ENCODE measurements around the gene PHPT1.
"Not testable (repeated sequence)": the region's sequence is repeated elsewhere in the genome, so short reads cannot be mapped to it uniquely, and the experiment has no call there.

The PHPT1 gene

GRCh38 chr9:136823136-136824046 lies 25.8 kb upstream of the PHPT1 start:
- no peak for DNase-seq

- no peak for DNase-seq
These were observed 24.5 kb upstream of the PHPT1 start for GRCh38 chr9:136824496-136825225.

- no peak for DNase-seq
These were observed 23.7 kb upstream of the PHPT1 start for GRCh38 chr9:136825295-136826187.

- no peak for DNase-seq
These were observed 23.0 kb upstream of the PHPT1 start for GRCh38 chr9:136826188-136826541.

- no peak for DNase-seq
These were observed 22.3 kb upstream of the PHPT1 start for GRCh38 chr9:136826703-136827582.

- DNase-seq, result no peak
These were observed 21.3 kb upstream of the PHPT1 start for GRCh38 chr9:136827794-136828473.

- no peak for DNase-seq
These were observed 20.6 kb upstream of the PHPT1 start for GRCh38 chr9:136828474-136829140.

- no peak for DNase-seq
These were observed 19.8 kb upstream of the PHPT1 start for GRCh38 chr9:136829412-136829811.

GRCh38 chr9:136829981-136830885 lies 19.0 kb upstream of the PHPT1 start:
- no peak for DNase-seq

GRCh38 chr9:136831002-136831719 lies 18.0 kb upstream of the PHPT1 start:
- DNase-seq, result no peak

GRCh38 chr9:136831720-136832104 lies 17.5 kb upstream of the PHPT1 start:
- no peak for DNase-seq

GRCh38 chr9:136832581-136832980 lies 16.6 kb upstream of the PHPT1 start:
- no peak for DNase-seq

- not testable (repeated sequence) for DNase-seq
These were observed 15.7 kb upstream of the PHPT1 start for GRCh38 chr9:136833381-136834048.

- no peak for DNase-seq
These were observed 13.9 kb upstream of the PHPT1 start for GRCh38 chr9:136835162-136835931.

GRCh38 chr9:136835932-136836904 lies 13.0 kb upstream of the PHPT1 start:
- DNase-seq, result no peak

GRCh38 chr9:136837146-136837855 lies 11.9 kb upstream of the PHPT1 start:
- no peak for DNase-seq
